GM21619 (cell line): ENCODE measurements around the gene RPL10A.

ENCODE experiments used
- ATAC-seq: cut with Tn5 transposase; IDR thresholded peaks from one replicate; pipeline ENCODE4 v1.9.1; 2021; ENCODE audit not compliant: unreplicated experiment

RPL10A gene

DNA sequence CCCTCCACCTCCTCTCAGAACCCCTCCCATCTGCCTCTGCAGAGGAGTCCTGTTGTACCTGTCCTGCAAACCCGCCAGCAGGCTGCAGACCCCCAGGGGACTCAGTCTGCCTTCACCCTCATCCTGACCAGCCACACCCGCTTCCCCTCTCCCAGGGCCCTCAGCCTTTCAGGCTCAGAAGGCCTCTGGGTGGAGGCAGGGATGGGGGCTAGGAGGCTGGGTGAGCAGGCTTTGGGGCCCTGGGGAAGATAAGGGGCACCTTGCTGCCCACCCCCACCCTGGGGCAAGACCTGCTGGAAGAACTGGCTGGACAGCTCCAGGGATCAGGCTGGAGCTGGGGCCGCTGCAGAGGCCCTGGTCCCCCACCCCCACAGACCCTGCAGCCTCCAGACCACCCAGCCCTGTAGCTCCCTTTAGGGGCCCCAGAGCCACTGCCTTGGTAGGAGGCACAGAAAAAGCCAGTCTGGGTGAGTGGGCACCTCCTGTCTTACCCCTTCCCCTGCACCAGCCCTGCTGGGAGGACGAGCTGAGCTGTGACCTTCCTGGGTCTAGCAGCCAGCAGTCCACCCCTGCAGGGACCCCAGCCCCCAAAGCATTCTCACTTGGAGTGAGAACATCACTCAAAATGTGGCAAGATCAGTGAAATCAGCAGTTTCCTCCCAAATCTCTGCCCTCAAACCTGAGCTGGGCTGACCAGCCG, 23.5 kb downstream of the RPL10A start:
- no peak for ATAC-seq

DNA sequence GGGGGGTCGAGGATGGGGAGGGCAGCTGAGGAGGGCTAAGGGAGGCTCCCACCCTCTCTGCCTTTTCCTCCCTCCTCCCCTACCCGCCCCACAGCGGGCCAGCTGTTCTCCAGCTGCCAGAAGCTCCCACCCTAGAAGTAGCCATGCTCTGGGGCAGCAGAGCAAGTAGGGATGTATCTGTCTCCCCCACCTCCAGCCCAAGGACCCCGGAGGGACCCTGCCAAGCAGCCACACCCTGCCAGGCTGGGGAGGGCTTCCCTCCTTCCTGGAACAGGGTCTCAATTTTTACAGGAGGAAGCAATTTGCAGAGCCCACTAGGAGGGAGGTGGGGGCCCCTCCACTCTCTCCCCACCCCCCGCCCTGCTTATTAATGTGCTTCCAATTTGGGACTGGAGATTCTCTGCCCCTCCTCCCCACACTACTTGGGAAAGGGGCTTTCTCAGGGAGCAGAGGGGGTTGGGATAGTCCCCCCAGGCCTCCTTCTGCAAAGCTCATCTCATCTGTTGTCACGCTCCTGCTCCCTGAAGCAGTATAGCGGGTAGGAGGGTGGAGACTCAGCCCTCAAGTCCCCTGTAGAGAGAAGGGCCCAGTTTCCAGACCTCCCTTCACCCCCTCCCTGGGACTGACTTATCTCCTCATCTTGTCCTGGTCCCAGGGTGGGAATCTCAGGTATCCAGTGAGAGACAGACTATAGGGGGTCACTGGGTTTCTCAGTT, 24.2 kb downstream of the RPL10A start:
- no peak for ATAC-seq

DNA sequence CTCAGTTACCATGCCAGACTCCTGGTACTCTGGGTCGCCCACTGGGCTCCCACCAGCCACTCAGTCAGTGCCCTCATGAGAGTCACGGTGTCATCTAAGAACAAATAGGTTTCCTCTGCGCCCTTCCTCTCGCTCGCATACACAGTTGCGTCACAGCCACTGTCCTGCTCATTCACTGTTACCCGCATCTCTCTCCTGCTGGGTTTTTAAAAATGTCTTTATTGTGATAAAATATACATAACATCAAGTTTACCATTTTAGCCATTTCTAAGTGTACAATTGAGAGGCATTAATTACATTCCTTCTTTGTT, 24.7 kb downstream of the RPL10A start:
- no peak for ATAC-seq

DNA sequence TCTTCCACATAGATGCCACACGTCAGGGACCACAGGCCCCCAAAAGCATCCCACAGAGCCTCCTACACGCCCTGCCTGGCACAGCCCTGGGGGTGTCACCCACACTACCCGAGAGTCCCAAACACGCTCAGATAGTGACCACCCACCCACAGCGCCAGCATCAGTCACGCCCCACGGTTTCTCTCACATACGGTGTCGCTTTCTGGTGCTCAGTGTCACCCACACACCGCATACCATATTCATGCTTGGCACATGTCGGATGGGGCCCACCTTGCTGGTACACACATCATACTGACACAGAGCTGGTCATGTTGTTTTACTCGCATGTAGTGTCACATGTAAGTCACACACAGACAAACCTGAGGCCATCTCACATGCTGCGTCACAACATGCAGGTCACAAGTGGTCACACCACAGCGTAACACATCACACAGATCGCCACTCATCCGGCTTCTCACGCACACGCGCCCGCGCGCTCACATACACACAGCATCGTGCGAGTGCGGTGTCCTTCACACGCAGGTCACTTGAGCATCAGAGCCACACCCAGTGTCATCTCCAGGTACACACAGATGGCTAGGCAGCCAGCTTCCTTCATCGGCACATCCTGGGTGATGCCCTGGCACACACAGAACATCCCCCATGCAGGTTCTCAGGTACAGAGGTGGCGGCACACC, 25.2 kb downstream of the RPL10A start:
- ATAC-seq: no peak

DNA sequence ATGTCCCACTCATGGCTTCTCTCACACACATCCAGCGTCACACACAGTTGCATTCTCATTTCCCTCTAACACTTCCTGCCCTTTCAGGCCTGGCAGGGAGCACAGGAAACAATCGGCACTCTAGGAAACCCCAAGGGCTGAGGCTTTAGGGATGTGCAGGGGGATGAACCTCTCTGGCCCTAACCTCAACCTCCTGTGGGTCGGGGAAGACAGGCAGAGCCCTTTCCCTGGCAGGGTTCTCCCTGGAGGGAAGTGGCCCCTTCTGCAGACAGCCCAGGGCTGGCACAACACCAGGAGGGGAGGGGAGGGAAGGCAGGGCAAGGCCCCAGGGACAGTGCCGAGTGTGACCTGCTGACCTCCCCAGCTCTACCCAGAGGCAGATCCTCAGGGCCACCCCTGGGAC, 26.0 kb downstream of the RPL10A start:
- no peak for ATAC-seq

DNA sequence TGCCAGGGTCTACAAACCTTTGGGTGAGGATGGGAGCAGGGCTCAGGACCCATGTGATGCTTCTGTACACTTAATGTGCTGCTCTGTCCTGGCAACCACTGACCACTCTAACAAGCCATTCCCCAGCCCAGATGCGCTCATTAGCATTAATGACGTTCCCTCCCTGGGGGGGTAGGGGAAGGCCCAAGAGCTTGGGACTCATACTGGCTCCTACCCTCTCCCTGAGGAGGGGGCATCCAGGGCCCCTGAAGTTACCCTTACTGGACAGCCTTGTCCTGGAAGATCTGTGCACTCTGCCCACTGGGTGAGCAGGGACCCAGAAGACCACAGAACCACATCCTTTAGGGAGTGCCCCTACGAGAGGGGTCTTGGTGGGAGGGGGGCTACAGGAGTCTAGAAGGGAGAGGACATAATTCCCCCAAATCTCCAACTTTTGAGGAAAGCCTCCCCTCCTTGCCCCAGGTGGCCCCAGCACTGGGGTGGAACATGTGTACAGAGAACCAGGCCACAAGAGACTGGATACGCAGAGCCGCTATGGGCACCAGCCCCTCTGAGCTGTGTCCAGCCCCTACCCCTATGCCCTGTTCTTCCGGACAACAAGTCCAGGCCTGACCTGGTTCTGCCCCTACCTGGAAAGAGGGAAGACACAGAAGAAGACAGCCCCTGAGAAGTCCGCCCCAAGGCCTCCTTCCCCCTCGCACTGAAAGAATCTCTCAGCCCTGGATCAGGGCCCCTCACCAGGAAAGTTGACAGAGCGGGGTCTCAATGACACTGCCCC, 27.2 kb downstream of the RPL10A start:
- no peak for ATAC-seq

DNA sequence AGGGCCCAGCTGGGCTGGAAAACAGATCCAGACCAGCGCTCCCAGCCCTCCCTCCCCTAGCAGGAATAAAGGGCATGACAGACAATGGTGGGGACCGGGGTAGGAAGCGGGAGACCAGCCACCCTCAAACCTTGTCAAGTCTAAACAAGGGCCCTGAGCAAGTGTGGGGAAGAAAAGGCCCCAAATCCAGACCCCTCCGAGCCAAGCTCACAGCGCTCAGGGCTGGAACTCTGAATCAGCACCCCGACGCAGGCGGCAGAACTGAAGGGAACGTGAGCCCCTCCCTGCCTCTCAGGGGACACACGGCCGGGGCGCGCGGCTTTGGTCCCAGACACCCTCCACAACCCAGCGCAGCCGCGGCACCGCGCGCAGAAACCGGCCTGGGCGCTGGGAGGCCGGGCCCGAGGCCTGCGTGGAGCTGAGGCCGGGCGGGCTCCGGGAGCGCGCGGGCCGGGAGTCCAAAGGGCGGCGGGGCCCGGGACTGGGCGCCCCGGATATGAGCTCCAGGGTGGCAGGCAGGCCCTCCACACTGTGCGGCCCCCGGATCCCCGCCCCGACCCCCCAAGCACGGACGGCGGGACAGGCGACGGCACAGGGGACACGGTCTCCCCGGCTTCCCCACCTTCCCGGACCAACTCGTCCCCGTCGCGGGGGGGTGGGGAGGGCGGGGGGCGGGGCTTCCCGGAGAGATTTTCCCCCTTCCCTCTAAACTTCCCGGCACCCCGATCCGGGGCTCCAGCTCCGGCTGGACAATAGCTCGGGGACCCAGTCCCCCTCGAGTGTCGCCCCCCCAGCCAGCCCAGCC, 28.0 kb downstream of the RPL10A start:
- no peak for ATAC-seq

DNA sequence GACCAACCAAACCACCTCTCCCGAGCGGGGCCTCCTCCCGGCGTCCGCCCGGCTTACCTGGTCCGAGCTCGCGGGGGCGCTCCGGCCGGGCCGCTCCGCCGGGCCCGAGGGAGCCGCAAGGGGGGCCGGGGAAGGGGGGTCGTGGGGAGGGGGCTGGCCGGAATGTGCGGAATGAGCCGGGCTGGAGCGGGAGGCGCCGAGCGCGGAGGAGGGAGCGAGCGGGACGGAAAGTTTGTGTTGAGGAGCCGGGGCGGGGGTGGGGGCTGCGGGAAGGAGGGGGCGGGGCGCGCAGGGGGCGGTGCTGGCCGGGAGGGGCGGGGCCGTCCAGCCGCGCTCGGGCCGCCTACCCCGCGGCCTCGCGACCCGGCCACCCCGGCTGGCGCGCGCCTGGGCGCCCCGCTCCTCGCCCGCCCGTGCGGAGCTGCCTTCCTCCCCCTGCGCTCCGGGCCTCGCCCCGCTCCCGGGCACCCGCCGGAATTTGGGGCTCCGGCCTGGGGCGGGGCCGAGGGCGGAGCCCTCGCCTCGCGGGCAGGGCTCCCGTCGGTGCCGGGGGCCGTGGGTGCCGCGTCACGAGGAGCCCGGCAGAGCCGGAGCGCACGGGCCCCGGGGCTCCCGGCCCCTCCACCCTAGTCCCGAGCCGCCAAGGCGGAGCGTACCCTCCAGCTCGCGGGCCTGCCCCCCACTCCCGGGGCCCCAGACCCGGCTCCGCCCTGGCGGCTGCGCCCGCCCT, 28.8 kb downstream of the RPL10A start, which contains the start of gene TEAD3:
TSS of gene TEAD3 (minus strand) at position 239 of the 730 bp plus-strand sequence.
- ATAC-seq: no peak

DNA sequence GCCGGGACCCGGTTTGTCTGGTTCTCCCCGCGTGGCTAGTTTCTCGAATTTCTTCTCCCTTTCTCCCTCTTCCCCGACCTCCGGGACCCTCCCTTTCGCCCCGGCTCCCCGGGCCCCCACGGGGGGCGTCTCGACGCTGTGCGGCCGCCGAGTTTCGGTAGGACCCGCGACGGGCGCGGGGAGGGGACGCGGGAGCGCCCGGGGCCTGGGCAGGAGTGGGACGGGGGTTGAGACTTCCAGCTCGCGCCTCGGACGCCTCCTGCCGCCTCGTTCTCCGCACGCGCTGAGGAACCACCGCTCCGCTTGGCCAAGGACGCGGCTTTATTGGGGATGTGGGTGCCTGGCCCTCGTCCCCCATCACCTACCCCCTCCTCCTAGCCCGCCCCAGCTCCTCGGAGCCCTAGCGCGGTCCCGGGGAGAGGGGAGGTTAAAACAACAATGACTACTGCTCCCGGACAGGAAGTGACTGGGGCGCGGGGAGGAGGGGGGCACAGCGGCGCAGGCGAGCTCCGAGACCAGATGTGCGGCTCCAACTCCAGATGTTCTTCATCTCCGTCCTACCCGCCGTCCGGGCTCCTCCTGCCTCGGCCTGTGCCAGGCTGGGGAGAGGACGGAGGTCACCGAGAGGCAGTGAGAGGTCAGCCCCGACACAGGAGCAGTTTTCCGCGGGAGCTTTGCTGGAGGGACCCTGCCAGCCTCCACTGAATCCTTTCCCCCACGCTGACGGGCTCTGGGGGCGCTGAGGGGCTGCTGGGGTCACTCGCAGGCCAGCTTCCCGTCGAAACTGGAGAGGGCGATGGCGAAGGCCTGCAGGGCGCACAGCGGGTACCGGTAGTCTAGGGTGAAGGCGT, 29.6 kb downstream of the RPL10A start:
- no peak for ATAC-seq

DNA sequence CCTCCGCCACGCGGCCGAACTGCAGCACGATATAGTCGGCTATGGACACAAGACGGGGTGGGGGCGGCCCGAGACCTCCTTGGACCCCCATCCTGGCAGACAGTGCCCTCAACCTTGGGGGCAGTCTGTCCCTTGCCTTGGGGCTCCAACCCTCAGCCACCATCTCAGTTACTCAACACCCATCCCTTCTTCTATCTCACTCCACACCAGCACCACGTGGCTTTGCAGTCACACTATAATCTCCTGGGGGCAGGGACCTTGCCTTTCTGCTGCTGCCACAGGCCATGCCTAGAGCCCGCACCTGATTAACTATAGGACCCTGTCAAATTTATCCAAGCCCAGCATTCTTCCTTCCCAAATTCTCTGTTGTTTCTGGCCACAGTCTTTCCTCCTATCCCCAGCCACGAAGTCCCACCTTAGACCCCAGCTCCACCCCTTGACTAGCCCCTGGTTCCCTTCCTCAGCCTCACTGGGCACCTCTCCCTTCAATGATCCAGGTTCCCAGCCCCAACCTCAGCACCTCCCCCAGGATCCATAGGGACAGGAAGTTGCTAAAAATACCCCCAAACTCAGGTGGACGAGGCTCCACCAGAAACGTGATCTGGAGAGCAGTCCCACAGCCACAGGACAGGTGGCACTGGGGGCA, 30.3 kb downstream of the RPL10A start:
- ATAC-seq: no peak

DNA sequence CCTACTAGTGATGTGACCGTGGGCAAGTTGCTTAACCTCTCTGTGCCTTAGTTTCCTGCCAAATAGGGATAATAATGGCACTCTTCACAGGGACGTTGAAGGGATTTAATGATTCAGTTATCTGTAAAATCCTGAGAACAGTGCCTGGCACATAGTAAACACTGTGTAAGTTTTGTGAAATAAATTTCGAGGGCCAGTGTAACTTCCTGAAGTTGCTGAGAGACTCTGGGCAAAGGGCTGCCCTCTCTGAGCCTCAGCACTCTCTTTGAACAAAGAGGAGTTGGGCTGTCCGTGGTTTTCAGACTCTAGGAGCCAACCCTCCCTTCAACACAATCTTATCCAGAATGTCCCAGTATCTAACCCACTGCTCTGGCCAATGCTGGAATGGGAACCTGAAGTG, 31.2 kb downstream of the RPL10A start:
- no peak for ATAC-seq

DNA sequence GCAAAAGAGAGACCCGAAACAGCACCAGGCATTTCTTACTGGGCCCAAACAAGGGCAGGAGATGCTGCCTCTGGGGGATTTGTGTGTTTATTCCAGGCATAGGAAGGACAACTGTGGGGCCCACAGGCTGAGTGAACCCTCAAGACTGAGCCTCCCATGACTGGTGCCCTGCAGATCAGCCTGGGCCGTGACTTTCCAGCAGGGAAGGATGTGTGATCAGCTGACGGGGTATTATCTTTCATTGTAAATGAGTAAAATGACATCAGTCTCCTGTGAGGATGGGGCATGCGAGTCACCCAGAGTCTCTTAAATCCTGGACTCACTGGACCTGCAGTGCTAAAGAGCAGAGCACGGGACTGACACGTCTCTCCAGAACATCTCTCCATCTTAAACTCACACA, 32.6 kb downstream of the RPL10A start:
- no peak for ATAC-seq

DNA sequence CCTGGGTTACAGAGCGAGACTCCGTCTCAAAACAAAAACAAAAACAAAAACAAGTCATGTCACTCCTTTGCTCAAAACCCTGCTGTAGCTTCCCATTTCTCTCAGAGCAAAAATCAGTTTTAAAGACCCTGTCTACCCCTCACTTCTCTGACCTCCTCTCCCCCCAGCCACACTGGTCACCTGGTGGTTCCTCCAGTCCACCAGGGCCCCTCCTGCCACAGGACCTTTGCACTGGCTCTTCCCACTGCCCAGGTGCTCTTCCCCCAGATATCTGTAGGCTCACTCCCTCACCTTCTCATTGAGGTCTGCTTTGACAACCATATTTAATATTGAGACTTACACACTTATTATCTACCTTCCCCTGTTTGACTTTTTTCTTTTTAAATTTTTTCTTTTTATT, 33.6 kb downstream of the RPL10A start:
- no peak for ATAC-seq

DNA sequence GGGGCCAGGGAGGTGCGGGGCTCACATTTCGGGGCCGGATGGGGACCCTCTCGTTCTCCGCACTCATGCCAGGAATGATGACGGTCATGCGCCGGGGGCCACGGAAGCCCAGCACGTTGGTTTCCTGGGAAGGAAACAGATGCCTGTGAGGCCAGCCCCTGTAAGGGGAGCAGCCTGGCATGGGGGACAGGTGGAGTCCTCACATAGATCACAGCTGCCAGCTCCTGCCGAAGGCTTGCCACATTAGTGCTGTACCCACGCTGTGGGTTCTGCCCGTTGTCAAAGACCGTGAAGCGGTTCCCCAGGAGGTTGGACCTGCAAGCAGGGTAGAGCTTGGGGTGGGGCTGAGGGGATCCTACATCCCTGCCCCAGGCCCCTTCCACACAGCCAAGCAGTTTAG, 35.3 kb downstream of the RPL10A start:
- ATAC-seq: no peak

DNA sequence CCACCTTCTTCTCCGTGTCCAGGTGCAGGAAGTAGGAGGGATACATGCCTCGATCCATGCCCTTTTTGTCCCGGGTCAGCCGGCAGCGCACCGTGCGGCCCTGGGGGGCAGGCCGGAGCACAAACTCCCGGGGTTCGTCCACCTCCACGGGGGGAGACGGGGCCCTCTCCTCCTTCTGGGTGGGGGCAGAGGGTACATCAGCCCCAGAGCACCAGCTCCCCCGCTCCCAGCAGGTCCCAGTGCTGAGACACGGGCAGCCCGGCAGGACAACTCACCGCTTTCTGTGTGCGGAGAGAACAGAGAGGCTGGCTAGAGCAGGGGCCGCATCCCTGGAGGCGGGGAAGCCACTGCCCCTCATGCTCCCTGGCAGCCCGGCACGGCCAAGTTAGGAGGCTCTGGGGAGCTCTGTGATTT, 37.8 kb downstream of the RPL10A start:
- ATAC-seq: no peak

DNA sequence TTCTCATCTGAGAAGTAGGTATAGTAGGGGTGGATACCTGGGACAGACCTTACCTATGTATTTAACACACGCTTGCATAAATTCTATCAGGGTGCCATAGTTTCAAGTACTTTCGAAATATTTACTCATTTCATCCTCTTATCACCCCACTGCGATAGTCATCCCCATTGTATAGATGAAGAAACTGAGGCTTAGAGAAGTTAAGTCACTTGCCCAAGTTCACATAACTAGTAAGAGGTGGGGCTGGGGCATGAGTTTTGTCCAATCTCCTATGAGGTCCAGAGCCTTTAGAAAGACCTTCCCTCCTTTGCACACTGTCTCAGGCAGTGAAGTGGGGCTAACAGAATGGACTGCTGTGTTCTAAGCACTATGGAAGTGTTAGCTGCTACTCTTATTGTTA, 38.3 kb downstream of the RPL10A start:
- ATAC-seq: no peak

DNA sequence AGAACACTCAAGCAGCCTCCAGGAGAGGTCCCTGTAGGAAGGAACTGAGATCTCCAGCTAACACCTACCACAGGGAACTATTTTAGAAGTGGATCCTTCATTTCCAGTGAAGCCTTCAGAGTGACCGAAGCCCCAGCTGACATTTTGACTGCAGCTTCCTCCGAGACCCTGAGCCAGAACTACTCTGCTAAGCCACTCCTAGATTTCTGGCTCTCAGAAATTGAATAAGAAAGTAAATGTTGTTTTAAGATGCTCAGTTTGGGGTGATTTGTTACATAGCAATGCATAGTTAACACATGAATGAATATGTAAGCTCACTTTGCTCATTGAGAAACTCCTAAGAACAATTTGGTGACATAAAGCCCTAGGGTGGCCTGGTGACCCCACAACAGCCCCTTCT, 39.0 kb downstream of the RPL10A start:
- ATAC-seq: no peak

DNA sequence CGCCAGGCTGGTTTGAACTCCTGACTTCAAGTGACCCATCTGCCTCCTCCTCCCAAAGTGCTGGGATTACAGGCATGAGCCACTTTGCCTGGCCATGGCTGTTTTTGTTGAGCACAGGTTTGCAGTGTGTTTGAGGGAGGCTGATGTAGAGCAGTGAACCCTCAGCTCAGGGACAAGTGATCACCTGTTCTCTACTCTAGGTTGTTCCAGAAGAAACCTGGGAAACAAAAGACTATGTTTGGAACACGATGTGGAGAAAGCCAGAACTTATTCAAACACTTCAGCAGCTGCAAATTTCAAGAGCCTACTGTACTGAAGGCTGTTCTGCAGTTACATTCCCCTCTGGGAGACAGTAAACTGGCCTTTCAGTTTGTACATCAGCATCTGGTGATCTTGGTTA, 39.8 kb downstream of the RPL10A start:
- no peak for ATAC-seq

DNA sequence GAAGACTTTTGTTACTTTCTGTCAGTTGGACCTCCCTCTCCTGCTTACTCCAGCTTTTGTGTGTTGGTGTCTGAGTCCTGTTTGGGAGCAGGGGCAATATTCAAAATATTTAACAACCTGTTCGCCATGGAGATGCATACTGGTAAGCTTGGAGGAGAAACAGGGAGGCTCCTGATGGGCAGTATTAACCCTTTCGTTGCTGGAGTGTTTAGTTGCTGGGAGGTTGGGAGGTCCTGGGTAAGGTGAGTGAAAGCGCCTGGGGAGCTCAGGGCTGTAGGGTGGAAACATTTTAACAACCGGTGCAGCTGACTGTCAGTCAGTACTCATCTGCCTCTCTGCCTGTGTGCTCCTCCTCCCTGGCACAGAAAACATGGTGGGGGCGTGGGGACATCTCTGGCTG, 40.3 kb downstream of the RPL10A start:
- ATAC-seq: no peak
